Hepatocyte (in vitro differentiated cells): ENCODE data around the gene KDM6A. TPM values are rescaled to one million over a fixed set of nuclear protein-coding genes. Genes with fewer than 3 reads are reported as not detected.

Experiments used
- DNase-seq: peaks from one replicate; pipeline ENCODE4 v3.0.0-alpha.2; 2016; ENCODE audit warnings: low spot score
- H2AFZ ChIP-seq: fragments of 200-600 bp; sonication (generic); 2 replicates; pipeline ENCODE4 v1.6.0; 2016; ENCODE audit warnings: antibody characterized with exemption, mild to moderate bottlenecking
- H3K27ac ChIP-seq: fragments of 200-600 bp; sonication (generic); 2 replicates; pipeline ENCODE4 v1.5.1; 2016; ENCODE audit warnings: mild to moderate bottlenecking
- H3K27me3 ChIP-seq: fragments of 200-600 bp; sonication (generic); 2 replicates; pipeline ENCODE4 v1.6.1; 2016
- H3K36me3 ChIP-seq: fragments of 200-600 bp; sonication (generic); replicated peaks from 2 replicates; pipeline ENCODE4 v1.5.1; 2016; ENCODE audit warnings: low read depth; ENCODE audit not compliant: insufficient read depth
- H3K4me1 ChIP-seq: fragments of 200-600 bp; sonication (generic); 2 replicates; pipeline ENCODE4 v1.5.1; 2016; ENCODE audit warnings: mild to moderate bottlenecking, moderate library complexity; ENCODE audit not compliant: insufficient read depth
- H3K4me2 ChIP-seq: fragments of 200-600 bp; sonication (generic); 2 replicates; pipeline ENCODE4 v1.6.0; 2016
- H3K4me3 ChIP-seq: fragments of 200-600 bp; sonication (generic); 2 replicates; pipeline ENCODE4 v1.5.1; 2016; ENCODE audit warnings: mild to moderate bottlenecking
- H3K79me2 ChIP-seq: fragments of 200-600 bp; sonication (generic); 2 replicates; pipeline ENCODE4 v1.6.0; 2017; ENCODE audit warnings: mild to moderate bottlenecking
- H3K9me2 ChIP-seq: fragments of 200-600 bp; sonication (generic); replicated peaks from 2 replicates; pipeline ENCODE4 v1.6.0; 2017; ENCODE audit warnings: mild to moderate bottlenecking; ENCODE audit not compliant: insufficient read depth
- H3K9me3 ChIP-seq: fragments of 200-600 bp; sonication (generic); 2 replicates; pipeline ENCODE4 v1.5.1; 2016; ENCODE audit warnings: low read depth, mild to moderate bottlenecking
- H4K20me1 ChIP-seq: fragments of 200-600 bp; sonication (generic); 2 replicates; pipeline ENCODE4 v1.6.0; 2016; ENCODE audit warnings: mild to moderate bottlenecking; ENCODE audit not compliant: insufficient read depth, poor library complexity, severe bottlenecking
- CTCF ChIP-seq: fragments of 200-600 bp; sonication (generic); IDR thresholded peaks from 2 replicates; pipeline ENCODE4 v1.5.1; 2016; ENCODE audit warnings: antibody characterized with exemption, mild to moderate bottlenecking; ENCODE audit not compliant: poor library complexity
- EZH2 ChIP-seq: fragments of 200-600 bp; sonication (generic); IDR thresholded peaks from 2 replicates; pipeline ENCODE4 v1.6.1; 2016; ENCODE audit warnings: antibody characterized with exemption, mild to moderate bottlenecking, borderline replicate concordance
- EZH2phosphoT487 ChIP-seq: fragments of 200-600 bp; sonication (generic); IDR thresholded peaks from one replicate; pipeline ENCODE4 v1.6.1; 2018; ENCODE audit warnings: antibody characterized with exemption, mild to moderate bottlenecking, low read depth, moderate library complexity; ENCODE audit not compliant: unreplicated experiment, severe bottlenecking
- WGBS: methylation state at CpG from one replicate; pipeline ENCODE4 v1.1.6; 2016; ENCODE audit warnings: low lambda C conversion rate; ENCODE audit errors: missing lambda C conversion rate; 5-methylcytosine and 5-hydroxymethylcytosine counted together
- polyA plus RNA-seq: library from polyadenylated mRNA; unstranded; fragments of >200 nt; fragmentation: Nextera tagmentation; extraction: Ambion mirVana; gene quantifications from 2 replicates; pipeline ENCODE4 v1.2.1, GENCODE V29; 2016
- total RNA-seq: library from RNA; depleted of rRNA; stranded (reverse); fragments of >200 nt; gene quantifications from 2 replicates; pipeline ENCODE4 v1.2.3, GENCODE V29; 2014

KDM6A gene
- total and polyA plus RNA-seq, 2 experiments from 2014 or later = 13.7 to 46.2 TPM

DNA sequence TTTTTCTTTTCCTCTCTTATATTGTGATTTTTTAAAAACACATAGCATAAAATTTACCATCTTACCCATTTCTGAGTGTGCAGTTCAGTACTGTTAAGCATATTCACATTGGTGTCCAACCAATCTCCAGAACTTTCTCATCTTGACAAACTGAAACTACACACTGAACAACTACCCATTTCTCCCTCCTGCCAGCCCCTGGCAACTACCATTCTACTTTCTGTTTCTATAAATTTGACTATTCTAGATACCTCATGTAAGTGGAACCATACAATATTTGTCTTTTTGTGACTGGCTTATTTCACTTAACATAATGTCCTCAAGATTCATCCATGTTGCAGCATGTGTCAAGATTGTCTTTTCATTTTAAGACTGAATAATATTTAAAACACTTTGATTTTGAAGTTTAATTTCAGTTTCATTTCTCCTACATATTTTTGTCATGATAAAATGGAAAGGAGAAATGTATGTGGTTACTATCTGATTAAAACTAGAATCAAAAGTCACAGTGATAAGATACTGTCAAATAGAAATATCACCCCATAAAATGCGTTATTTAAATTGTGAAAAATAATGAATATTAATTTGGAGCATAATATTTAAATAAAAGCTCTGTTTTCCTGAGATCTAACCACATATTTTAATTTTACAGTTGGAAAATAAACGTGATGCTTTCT lies 204.9 kb downstream of the KDM6A start:
- no peak for DNase-seq
- H3K4me3 ChIP-seq = no peak overlapping the region
- WGBS = 52% methylated on average over 2 of the region's 2 CpGs
- no peak overlapping the region for H3K4me2 ChIP-seq
- no peaks in the 10 kb centered on the region for H3K36me3 ChIP-seq
- H3K9me3 ChIP-seq = no peaks in the 10 kb centered on the region
- H3K79me2 ChIP-seq = peaks cover 24% of the 10 kb centered on the region
- H3K27ac ChIP-seq = no peak overlapping the region
- H3K9me2 ChIP-seq = no peaks in the 10 kb centered on the region
- H2AFZ ChIP-seq = no peak overlapping the region
- no peaks in the 10 kb centered on the region for H3K27me3 ChIP-seq
- no peak for TF ChIP-seq CTCF
- no peak for TF ChIP-seq EZH2
- TF ChIP-seq EZH2phosphoT487 = no peak
- peaks cover 14% of the 10 kb centered on the region for H4K20me1 ChIP-seq
- H3K4me1 ChIP-seq = no peaks in the 10 kb centered on the region

GRCh38 chrX:45083314-45083713 lies 210.3 kb downstream of the KDM6A start:
- Histone ChIP-seq H4K20me1 (no peaks in the 10 kb centered on the region), H3K36me3 (no peaks in the 10 kb centered on the region), H3K9me2 (no peaks in the 10 kb centered on the region), H2AFZ (no peak overlapping the region), H3K9me3 (no peaks in the 10 kb centered on the region), H3K27me3 (no peaks in the 10 kb centered on the region), H3K4me3 (no peak overlapping the region), H3K79me2 (peaks cover 2% of the 10 kb centered on the region), H3K27ac (no peak overlapping the region), H3K4me2 (no peak overlapping the region), H3K4me1 (no peaks in the 10 kb centered on the region)
- no peak for DNase-seq
- WGBS = 92% methylated on average over 2 of the region's 2 CpGs
- TF ChIP-seq EZH2phosphoT487 (no peak), CTCF (no peak), EZH2 (no peak)

GRCh38 chrX:45110494-45110893 lies 237.5 kb downstream of the KDM6A start:
- Histone ChIP-seq H3K36me3 (no peaks in the 10 kb centered on the region), H3K4me2 (no peak overlapping the region), H3K27me3 (no peaks in the 10 kb centered on the region), H3K4me3 (no peak overlapping the region), H4K20me1 (no peaks in the 10 kb centered on the region), H3K9me3 (no peaks in the 10 kb centered on the region), H3K79me2 (no peaks in the 10 kb centered on the region), H3K4me1 (no peaks in the 10 kb centered on the region), H3K9me2 (no peaks in the 10 kb centered on the region), H2AFZ (no peak overlapping the region), H3K27ac (no peak overlapping the region)
- TF ChIP-seq EZH2phosphoT487 (no peak), CTCF (no peak)
- 80% methylated on average over 3 of the region's 3 CpGs for WGBS
- no peak for DNase-seq

DNA sequence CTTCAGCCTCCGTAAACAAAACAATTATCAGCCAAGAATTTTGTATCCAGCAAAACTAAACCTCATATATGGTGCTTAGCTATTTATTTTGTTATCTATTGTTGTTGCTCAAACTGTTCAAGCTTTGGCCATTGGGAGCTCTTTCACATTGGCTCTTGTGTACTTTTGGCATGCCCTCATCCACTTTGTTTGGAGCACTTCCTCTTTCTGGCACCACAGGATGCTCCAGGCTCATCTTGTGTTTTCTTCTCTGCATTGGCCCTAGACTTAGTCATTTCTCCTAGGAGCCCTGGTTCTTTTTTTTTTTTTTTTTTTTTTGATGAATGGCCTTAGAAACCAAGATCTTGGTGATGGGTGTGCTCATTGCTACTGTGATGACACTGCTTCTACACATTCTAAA lies 253.2 kb downstream of the KDM6A start:
- WGBS = 94% methylated on average over 1 of the region's 1 CpG

More for the DNA sequence above, 253.2 kb downstream of the KDM6A start:
- no peaks in the 10 kb centered on the region for H3K27me3 ChIP-seq
- H3K27ac ChIP-seq = no peak overlapping the region
- H3K4me3 ChIP-seq = no peak overlapping the region
- H3K4me1 ChIP-seq = no peaks in the 10 kb centered on the region
- no peak for DNase-seq
- no peak overlapping the region for H2AFZ ChIP-seq
- H3K36me3 ChIP-seq = no peaks in the 10 kb centered on the region
- TF ChIP-seq CTCF (no peak), EZH2 (no peak), EZH2phosphoT487 (no peak)
- H3K79me2 ChIP-seq = no peaks in the 10 kb centered on the region
- H4K20me1 ChIP-seq = no peaks in the 10 kb centered on the region
- no peaks in the 10 kb centered on the region for H3K9me3 ChIP-seq
- H3K4me2 ChIP-seq = no peak overlapping the region
- H3K9me2 ChIP-seq = no peaks in the 10 kb centered on the region
